OCI-LY3 (cell line): ENCODE results near the gene UNC79.
"Not testable (repeated sequence)": the region's sequence is repeated elsewhere in the genome, so short reads cannot be mapped to it uniquely, and the experiment has no call there.

Experiments used
- H2AFZ ChIP-seq: fragments of 200-600, 300-600 bp; shearing (Covaris generic); 2 replicates; pipeline ENCODE4 v1.6.0; 2014; ENCODE audit warnings: antibody characterized with exemption, low read depth, low read length
- H3K27ac ChIP-seq: fragments of 200-600, 300-600 bp; sonication (generic); 2 replicates; pipeline ENCODE4 v1.5.1; 2014; ENCODE audit warnings: mild to moderate bottlenecking, low read length, moderate library complexity, mixed read lengths
- H3K27me3 ChIP-seq: fragments of 200-600, 300-600 bp; sonication (generic); 2 replicates; pipeline ENCODE4 v1.6.1; 2014; ENCODE audit warnings: low read depth, low read length, mixed read lengths
- H3K36me3 ChIP-seq: fragments of 200-600, 300-600 bp; sonication (generic); replicated peaks from 2 replicates; pipeline ENCODE3; 2014; ENCODE audit warnings: low read depth, low read length, mixed read lengths
- H3K4me1 ChIP-seq: fragments of 300-600, 200-600 bp; sonication (generic); 2 replicates; pipeline ENCODE4 v1.6.1; 2014; ENCODE audit warnings: low read length, mixed read lengths
- H3K4me2 ChIP-seq: fragments of 200-600, 300-600 bp; sonication (generic); 2 replicates; pipeline ENCODE4 v1.6.1; 2014; ENCODE audit warnings: low read length, mixed read lengths
- H3K4me3 ChIP-seq: fragments of 300-600, 200-600 bp; sonication (generic); 2 replicates; pipeline ENCODE4 v1.5.1; 2014; ENCODE audit warnings: antibody characterized with exemption, mild to moderate bottlenecking, low read length, moderate library complexity
- H3K79me2 ChIP-seq: fragments of 300-600, 200-600 bp; shearing (Covaris generic); 2 replicates; pipeline ENCODE4 v1.6.1; 2014; ENCODE audit warnings: mild to moderate bottlenecking, low read length, mixed read lengths
- H3K9ac ChIP-seq: fragments of 300-600, 200-600 bp; shearing (Covaris generic); 2 replicates; pipeline ENCODE4 v1.6.0; 2014; ENCODE audit warnings: mild to moderate bottlenecking, low read length, moderate library complexity
- H3K9me3 ChIP-seq: fragments of 200-600, 300-600 bp; shearing (Covaris generic); 2 replicates; pipeline ENCODE4 v1.6.1; 2014; ENCODE audit warnings: low read length, mixed read lengths; ENCODE audit not compliant: insufficient read depth
- H4K20me1 ChIP-seq: fragments of 200-600, 300-600 bp; sonication (generic); 2 replicates; pipeline ENCODE4 v1.6.1; 2016; ENCODE audit warnings: low read length, mixed read lengths; ENCODE audit not compliant: insufficient read depth
- EZH2phosphoT487 ChIP-seq: fragments of 200-600 bp; shearing (Covaris generic); IDR thresholded peaks from 2 replicates; pipeline ENCODE4 v1.6.1; 2018; ENCODE audit warnings: antibody characterized with exemption, mixed run types, low read depth
- TF ChIP-seq, protein P1 (sequence below): fragments of 200-600, 300-600 bp; sonication (generic); IDR thresholded peaks from 2 replicates; pipeline ENCODE4 v1.5.1; 2014; ENCODE audit warnings: antibody characterized with exemption, low read length, low read depth

The UNC79 gene

DNA sequence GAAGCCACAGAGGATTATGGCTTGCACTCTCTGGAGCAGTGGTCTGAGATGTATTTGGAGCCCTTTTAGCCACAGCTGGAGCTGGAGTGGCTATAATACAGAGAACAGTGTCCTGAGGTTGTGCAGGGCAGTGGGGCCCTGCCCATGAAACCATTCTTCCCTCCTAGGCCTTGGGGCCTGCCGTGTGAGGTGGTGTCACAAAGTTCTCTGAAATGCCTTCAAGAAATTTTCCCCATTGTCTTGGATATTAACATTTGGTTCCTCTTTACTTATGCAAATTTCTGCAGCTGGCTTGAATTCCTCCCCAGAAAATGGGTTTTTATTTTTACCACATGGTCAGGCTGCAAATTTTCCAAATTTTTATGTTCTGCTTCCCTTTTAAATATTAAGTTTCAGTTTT lies 79.3 kb downstream of the UNC79 start:
- Histone ChIP-seq H3K4me1 (no peaks in the 10 kb centered on the region), H4K20me1 (no peaks in the 10 kb centered on the region), H3K36me3 (no peaks in the 10 kb centered on the region), H3K9ac (no peak overlapping the region), H2AFZ (no peak overlapping the region), H3K4me3 (no peak overlapping the region), H3K27me3 (no peaks in the 10 kb centered on the region), H3K9me3 (no peaks in the 10 kb centered on the region), H3K79me2 (no peaks in the 10 kb centered on the region), H3K27ac (no peak overlapping the region), H3K4me2 (no peak overlapping the region)
- TF ChIP-seq EZH2phosphoT487: no peak
- TF ChIP-seq, protein P1, sequence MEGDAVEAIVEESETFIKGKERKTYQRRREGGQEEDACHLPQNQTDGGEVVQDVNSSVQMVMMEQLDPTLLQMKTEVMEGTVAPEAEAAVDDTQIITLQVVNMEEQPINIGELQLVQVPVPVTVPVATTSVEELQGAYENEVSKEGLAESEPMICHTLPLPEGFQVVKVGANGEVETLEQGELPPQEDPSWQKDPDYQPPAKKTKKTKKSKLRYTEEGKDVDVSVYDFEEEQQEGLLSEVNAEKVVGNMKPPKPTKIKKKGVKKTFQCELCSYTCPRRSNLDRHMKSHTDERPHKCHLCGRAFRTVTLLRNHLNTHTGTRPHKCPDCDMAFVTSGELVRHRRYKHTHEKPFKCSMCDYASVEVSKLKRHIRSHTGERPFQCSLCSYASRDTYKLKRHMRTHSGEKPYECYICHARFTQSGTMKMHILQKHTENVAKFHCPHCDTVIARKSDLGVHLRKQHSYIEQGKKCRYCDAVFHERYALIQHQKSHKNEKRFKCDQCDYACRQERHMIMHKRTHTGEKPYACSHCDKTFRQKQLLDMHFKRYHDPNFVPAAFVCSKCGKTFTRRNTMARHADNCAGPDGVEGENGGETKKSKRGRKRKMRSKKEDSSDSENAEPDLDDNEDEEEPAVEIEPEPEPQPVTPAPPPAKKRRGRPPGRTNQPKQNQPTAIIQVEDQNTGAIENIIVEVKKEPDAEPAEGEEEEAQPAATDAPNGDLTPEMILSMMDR: no peak

DNA sequence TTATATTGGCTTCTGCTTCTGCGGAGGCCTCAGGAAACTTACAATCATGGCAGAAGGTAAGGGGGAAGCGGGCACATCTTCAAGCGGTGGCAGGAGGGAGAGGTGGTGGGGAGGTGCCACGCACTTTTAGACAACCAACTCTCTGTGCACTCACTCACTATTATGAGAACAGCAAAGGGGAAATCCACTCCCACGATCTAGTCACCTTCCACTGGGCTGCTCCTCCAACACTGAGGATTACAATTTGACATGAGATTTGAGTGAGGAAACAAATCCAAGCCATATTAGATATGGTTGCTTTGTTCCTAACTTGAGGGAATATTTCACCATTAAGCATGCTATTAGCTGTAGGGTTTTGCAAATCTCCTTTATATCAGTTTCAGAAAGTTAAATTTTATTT lies 80.3 kb downstream of the UNC79 start:
- Histone ChIP-seq H2AFZ (no peak overlapping the region), H3K27ac (no peak overlapping the region), H3K4me3 (no peak overlapping the region), H3K9me3 (no peaks in the 10 kb centered on the region), H3K79me2 (no peaks in the 10 kb centered on the region), H3K4me1 (no peaks in the 10 kb centered on the region), H4K20me1 (no peaks in the 10 kb centered on the region), H3K9ac (no peak overlapping the region), H3K36me3 (no peaks in the 10 kb centered on the region), H3K27me3 (no peaks in the 10 kb centered on the region), H3K4me2 (no peak overlapping the region)
- TF ChIP-seq, protein P1: no peak
- TF ChIP-seq EZH2phosphoT487: no peak

DNA sequence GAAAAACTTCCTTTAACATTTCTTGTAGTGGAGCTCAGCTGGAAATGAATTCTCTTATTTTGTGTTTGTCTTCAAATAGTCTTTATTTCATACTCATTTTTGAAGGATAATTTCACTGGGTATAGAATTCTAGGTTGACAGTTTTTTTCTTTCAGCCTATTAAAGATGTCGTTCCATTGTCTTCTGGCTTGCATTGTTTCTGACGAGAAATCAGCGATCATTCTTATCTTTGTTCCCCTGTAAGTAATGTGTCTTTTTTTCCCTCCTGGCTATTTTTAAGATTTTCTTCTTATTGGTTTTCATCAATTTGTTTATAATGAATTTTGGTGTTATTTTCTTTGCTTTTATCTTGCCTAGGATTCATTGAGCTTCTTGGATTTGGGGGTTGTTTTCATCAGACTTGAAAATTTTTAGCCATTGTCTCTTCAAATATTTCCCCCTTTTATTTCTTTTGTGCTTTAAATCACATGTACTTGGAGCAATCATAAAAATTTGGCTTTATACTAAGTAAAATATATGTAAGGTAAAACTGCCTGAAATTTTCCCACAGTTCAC lies 89.4 kb downstream of the UNC79 start:
- peaks cover 33% of the 10 kb centered on the region for H3K9me3 ChIP-seq
- no peaks in the 10 kb centered on the region for H3K27me3 ChIP-seq
- H3K9ac ChIP-seq: no peak overlapping the region
- no peaks in the 10 kb centered on the region for H3K79me2 ChIP-seq
- H2AFZ ChIP-seq: no peak overlapping the region
- H3K4me3 ChIP-seq: no peak overlapping the region
- H3K36me3 ChIP-seq: no peaks in the 10 kb centered on the region
- H3K27ac ChIP-seq: no peak overlapping the region
- no peak overlapping the region for H3K4me2 ChIP-seq
- H4K20me1 ChIP-seq: no peaks in the 10 kb centered on the region
- TF ChIP-seq, protein P1: no peak
- no peak for TF ChIP-seq EZH2phosphoT487
- no peaks in the 10 kb centered on the region for H3K4me1 ChIP-seq

DNA sequence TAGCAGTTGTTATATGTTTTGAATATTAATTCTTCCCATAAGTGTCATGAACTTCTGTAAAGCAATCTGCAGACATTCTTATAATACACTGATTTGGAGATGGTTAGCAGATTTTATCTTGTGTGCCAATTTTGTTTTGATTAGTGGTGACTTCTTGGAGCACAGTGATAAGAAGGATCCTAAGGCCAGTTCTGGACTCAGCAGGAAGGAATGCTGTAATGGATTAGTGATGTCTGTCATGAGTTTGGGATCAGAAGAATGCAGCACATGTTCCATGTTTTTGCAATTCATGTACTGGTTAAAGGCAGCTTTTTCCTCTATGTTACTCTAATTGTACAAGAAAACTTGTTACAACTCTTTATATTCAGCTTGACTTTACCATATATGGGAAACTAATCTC lies 91.5 kb downstream of the UNC79 start:
- Histone ChIP-seq H3K4me2 (no peak overlapping the region), H4K20me1 (no peaks in the 10 kb centered on the region), H2AFZ (no peak overlapping the region), H3K79me2 (no peaks in the 10 kb centered on the region), H3K9ac (no peak overlapping the region), H3K27me3 (no peaks in the 10 kb centered on the region), H3K36me3 (no peaks in the 10 kb centered on the region), H3K9me3 (peaks cover 33% of the 10 kb centered on the region), H3K4me3 (no peak overlapping the region), H3K4me1 (peaks cover 5% of the 10 kb centered on the region), H3K27ac (no peak overlapping the region)
- TF ChIP-seq, protein P1: no peak
- TF ChIP-seq EZH2phosphoT487: no peak

DNA sequence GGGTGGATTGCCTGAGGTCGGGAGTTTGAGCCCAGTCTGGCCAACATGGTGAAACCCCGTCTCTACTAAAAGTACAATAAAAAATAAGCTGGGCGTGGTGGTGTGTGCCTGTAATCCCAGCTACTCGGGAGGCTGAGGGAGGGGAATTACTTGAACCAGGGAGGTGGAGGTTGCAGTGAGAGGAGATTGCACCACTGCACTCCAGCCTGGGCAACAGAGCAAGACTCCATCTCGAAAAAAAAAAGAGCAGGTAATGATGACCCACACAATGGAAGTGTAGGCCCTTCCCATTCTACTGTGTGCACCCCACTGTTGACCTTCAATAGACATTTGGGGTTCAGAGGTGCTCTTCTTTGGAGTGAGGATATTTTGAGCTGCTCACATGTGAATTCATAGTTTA lies 94.5 kb downstream of the UNC79 start:
- H3K27ac ChIP-seq, H3K4me2 ChIP-seq, H3K9ac ChIP-seq, H4K20me1 ChIP-seq, H3K4me3 ChIP-seq, H2AFZ ChIP-seq, H3K36me3 ChIP-seq, H3K79me2 ChIP-seq, H3K27me3 ChIP-seq: not testable (repeated sequence)
- peaks cover 16% of the 10 kb centered on the region for H3K9me3 ChIP-seq
- peaks cover 16% of the 10 kb centered on the region for H3K4me1 ChIP-seq
